PC-3 (cell line): ENCODE results near the gene ZNF701. TPM values are rescaled to one million over a fixed set of nuclear protein-coding genes. Genes with fewer than 3 reads are reported as not detected.
"Not testable (repeated sequence)": the region's sequence is repeated elsewhere in the genome, so short reads cannot be mapped to it uniquely, and the experiment has no call there.

Source experiments
- ATAC-seq: fragments of 200-7000 bp; cut with Tn5 transposase; 2 replicates; pipeline ENCODE4 v1.9.1; 2020; ENCODE audit warnings: mild to moderate bottlenecking, moderate library complexity
- BruUV-seq: library from RNA; stranded (reverse); fragments of 400-500 nt; replicated peaks from 2 replicates; lab custom pipeline; 2021; lab: Mats Ljungman, UMichigan
- CTCF ChIA-PET: fragments of 300-600 bp; sonication (Branson Sonifier 250); formaldehyde crosslinking; loops from one replicate; lab custom pipeline; 2022; ENCODE audit warnings: antibody characterized with exemption; lab: Charles Lee
- POLR2A ChIA-PET: fragments of 300-600 bp; sonication (Branson Sonifier 250); formaldehyde crosslinking; loops from one replicate; lab custom pipeline; 2022; ENCODE audit warnings: antibody characterized with exemption; ENCODE audit not compliant: unreplicated experiment; lab: Charles Lee
- DNase-seq: peaks from one replicate; pipeline ENCODE4 v3.0.0-alpha.2; 2015
- H2AFZ ChIP-seq: fragments of 300-600 bp; sonication (generic); 2 replicates; pipeline ENCODE4 v1.6.0; 2016; ENCODE audit warnings: antibody characterized with exemption, low read length
- H3F3A ChIP-seq: fragments of 300-600 bp; sonication (generic); one replicate; pipeline ENCODE4 v1.6.0; 2017; ENCODE audit warnings: antibody characterized with exemption, low read length, control low read depth, mild to moderate bottlenecking; ENCODE audit not compliant: unreplicated experiment
- H3K27ac ChIP-seq: fragments of 300-600 bp; sonication (generic); 2 replicates; pipeline ENCODE4 v1.5.1; 2016; ENCODE audit warnings: mild to moderate bottlenecking, low read length
- H3K27me3 ChIP-seq: fragments of 300-600 bp; sonication (generic); 2 replicates; pipeline ENCODE4 v1.6.1; 2016; ENCODE audit warnings: low read length, mixed read lengths
- H3K36me3 ChIP-seq: fragments of 300-600 bp; sonication (generic); 2 replicates; pipeline ENCODE4 v1.6.1; 2016; ENCODE audit warnings: low read depth, mixed run types, low read length, mixed read lengths
- H3K4me1 ChIP-seq: fragments of 300-600 bp; sonication (generic); 2 replicates; pipeline ENCODE4 v1.5.1; 2016; ENCODE audit warnings: low read length; ENCODE audit not compliant: insufficient read depth
- H3K4me2 ChIP-seq: fragments of 300-600 bp; sonication (generic); 2 replicates; pipeline ENCODE4 v1.6.0; 2016; ENCODE audit warnings: low read length
- H3K4me3 ChIP-seq: fragments of 300-600 bp; sonication (generic); 2 replicates; pipeline ENCODE4 v1.5.1; 2016; ENCODE audit warnings: mild to moderate bottlenecking, low read length, mixed read lengths
- H3K79me2 ChIP-seq: fragments of 300-600 bp; sonication (generic); 2 replicates; pipeline ENCODE4 v1.6.1; 2017; ENCODE audit warnings: low read length, mixed read lengths
- H3K9ac ChIP-seq: fragments of 300-600 bp; sonication (generic); 2 replicates; pipeline ENCODE4 v1.6.0; 2016; ENCODE audit warnings: mild to moderate bottlenecking, low read length
- H3K9me2 ChIP-seq: fragments of 300-600 bp; sonication (generic); replicated peaks from 2 replicates; pipeline ENCODE4 v1.6.1; 2016; ENCODE audit warnings: mixed run types, low read length, mixed read lengths
- H3K9me3 ChIP-seq: fragments of 300-600 bp; sonication (generic); 2 replicates; pipeline ENCODE4 v1.6.1; 2016; ENCODE audit warnings: low read length, mixed read lengths
- H4K20me1 ChIP-seq: fragments of 300-600 bp; sonication (generic); 2 replicates; pipeline ENCODE4 v1.6.1; 2016; ENCODE audit warnings: low read length, mixed read lengths
- EZH2 ChIP-seq: fragments of 300-600 bp; sonication (generic); IDR thresholded peaks from one replicate; pipeline ENCODE4 v1.6.1; 2017; ENCODE audit warnings: antibody characterized with exemption, mild to moderate bottlenecking, low read length; ENCODE audit not compliant: unreplicated experiment
- EZH2phosphoT487 ChIP-seq: fragments of 300-600 bp; sonication (generic); IDR thresholded peaks from 2 replicates; pipeline ENCODE4 v1.6.1; 2018; ENCODE audit warnings: mild to moderate bottlenecking, antibody characterized with exemption, low read length, borderline replicate concordance
- intact Hi-C: fragments of 100-400 bp; cut with micrococcal nuclease; formaldehyde crosslinking; loops from 2 replicates; pipeline ENCODE4 v1.9.0; 2023
- total RNA-seq: library from RNA; depleted of rRNA; stranded (reverse); fragments of >200 nt; gene quantifications from 2 replicates; pipeline ENCODE4 v1.2.3, GENCODE V29; 2014
- TF ChIP-seq, protein P1 (sequence below): fragments of 300-600 bp; sonication (generic); conservative IDR thresholded peaks from 2 replicates; pipeline ENCODE4 v1.5.1; 2017; ENCODE audit warnings: antibody characterized with exemption, low read depth, mild to moderate bottlenecking, low read length

The ZNF701 gene
- total RNA-seq, 1 experiment from 2014 or later, result 13.2 TPM

- POLR2A ChIA-PET, result no interaction called here
- no peak for ATAC-seq
Observed at GRCh38 chr19:52566121-52566520, 4.0 kb upstream of the ZNF701 start.

GRCh38 chr19:52566588-52566987, 3.5 kb upstream of the ZNF701 start:
- no peak overlapping the region for H3K9ac ChIP-seq
- peaks cover 9% of the 10 kb centered on the region; the same call in 1 of the 2 replicates for H3K79me2 ChIP-seq
- H2AFZ ChIP-seq, result no peak overlapping the region
- no peak overlapping the region for H3K4me2 ChIP-seq
- no peak for TF ChIP-seq EZH2phosphoT487
- TF ChIP-seq EZH2, result no peak
- TF ChIP-seq, protein P1, sequence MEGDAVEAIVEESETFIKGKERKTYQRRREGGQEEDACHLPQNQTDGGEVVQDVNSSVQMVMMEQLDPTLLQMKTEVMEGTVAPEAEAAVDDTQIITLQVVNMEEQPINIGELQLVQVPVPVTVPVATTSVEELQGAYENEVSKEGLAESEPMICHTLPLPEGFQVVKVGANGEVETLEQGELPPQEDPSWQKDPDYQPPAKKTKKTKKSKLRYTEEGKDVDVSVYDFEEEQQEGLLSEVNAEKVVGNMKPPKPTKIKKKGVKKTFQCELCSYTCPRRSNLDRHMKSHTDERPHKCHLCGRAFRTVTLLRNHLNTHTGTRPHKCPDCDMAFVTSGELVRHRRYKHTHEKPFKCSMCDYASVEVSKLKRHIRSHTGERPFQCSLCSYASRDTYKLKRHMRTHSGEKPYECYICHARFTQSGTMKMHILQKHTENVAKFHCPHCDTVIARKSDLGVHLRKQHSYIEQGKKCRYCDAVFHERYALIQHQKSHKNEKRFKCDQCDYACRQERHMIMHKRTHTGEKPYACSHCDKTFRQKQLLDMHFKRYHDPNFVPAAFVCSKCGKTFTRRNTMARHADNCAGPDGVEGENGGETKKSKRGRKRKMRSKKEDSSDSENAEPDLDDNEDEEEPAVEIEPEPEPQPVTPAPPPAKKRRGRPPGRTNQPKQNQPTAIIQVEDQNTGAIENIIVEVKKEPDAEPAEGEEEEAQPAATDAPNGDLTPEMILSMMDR, result no peak
- no peaks in the 10 kb centered on the region for H4K20me1 ChIP-seq
- H3K27ac ChIP-seq, result peak overlapping the region; percentile 56; the same call in 1 of the 2 replicates
- ATAC-seq (peak; percentile 67), DNase-seq (peak; percentile 92)
- intact Hi-C loops, result no loop called here
- ChIA-PET POLR2A (interaction anchor here (0.6 kb wide), 1 partner anchor 115 kb away, joined by 3 read pairs; no protein-coding TSS in a partner anchor), CTCF (interaction anchor here (0.8 kb wide), 1 partner anchor 40 kb away, joined by 7 read pairs; no protein-coding TSS in a partner anchor)
- no peak overlapping the region for H3K4me3 ChIP-seq
- peaks cover 6% of the 10 kb centered on the region for H3F3A ChIP-seq
- H3K36me3 ChIP-seq, result peaks cover 40% of the 10 kb centered on the region
- no peaks in the 10 kb centered on the region for H3K9me2 ChIP-seq
- peaks cover 11% of the 10 kb centered on the region for H3K4me1 ChIP-seq
- H3K9me3 ChIP-seq, result peaks cover 30% of the 10 kb centered on the region
- no TSS peak for BruUV-seq
- no peaks in the 10 kb centered on the region for H3K27me3 ChIP-seq

More at GRCh38 chr19:52566121-52566520, 4.0 kb upstream of the ZNF701 start:
- Histone ChIP-seq H2AFZ (no peak overlapping the region), H3K4me3 (no peak overlapping the region), H3K27ac (peak overlapping the region; percentile 26; the same call in 1 of the 2 replicates), H3K4me1 (peaks cover 11% of the 10 kb centered on the region), H3K9me3 (peaks cover 30% of the 10 kb centered on the region), H3K4me2 (no peak overlapping the region), H3K9ac (no peak overlapping the region), H3K9me2 (no peaks in the 10 kb centered on the region), H3K36me3 (peaks cover 44% of the 10 kb centered on the region), H3K79me2 (peaks cover 6% of the 10 kb centered on the region; the same call in 1 of the 2 replicates), H4K20me1 (no peaks in the 10 kb centered on the region), H3K27me3 (no peaks in the 10 kb centered on the region), H3F3A (peaks cover 6% of the 10 kb centered on the region)
- BruUV-seq, result no TSS peak
- TF ChIP-seq EZH2phosphoT487 (no peak), EZH2 (no peak)
- TF ChIP-seq, protein P1, result no peak
- no peak for DNase-seq
- CTCF ChIA-PET, result interaction anchor here (0.8 kb wide), 1 partner anchor 39 kb away, joined by 7 read pairs; no protein-coding TSS in a partner anchor
- intact Hi-C loops, result no loop called here

- no TSS peak for BruUV-seq
- DNase-seq, result no peak
- peaks cover 6% of the 10 kb centered on the region for H3F3A ChIP-seq
- H3K36me3 ChIP-seq, result peaks cover 35% of the 10 kb centered on the region
- ChIA-PET POLR2A (no interaction called here), CTCF (no interaction called here)
- H3K27ac ChIP-seq, result no peak overlapping the region
- H3K9me3 ChIP-seq, result peaks cover 24% of the 10 kb centered on the region
- peaks cover 10% of the 10 kb centered on the region; the same call in 1 of the 2 replicates for H3K79me2 ChIP-seq
- ATAC-seq, result no peak
- H4K20me1 ChIP-seq, result no peaks in the 10 kb centered on the region
- no peak for TF ChIP-seq EZH2
- TF ChIP-seq, protein P1, result no peak
- TF ChIP-seq EZH2phosphoT487, result no peak
- H3K4me2 ChIP-seq, result no peak overlapping the region
- H2AFZ ChIP-seq, result no peak overlapping the region
- H3K9me2 ChIP-seq, result no peaks in the 10 kb centered on the region
- H3K4me3 ChIP-seq, result no peak overlapping the region
- H3K27me3 ChIP-seq, result no peaks in the 10 kb centered on the region
- H3K4me1 ChIP-seq, result peaks cover 11% of the 10 kb centered on the region
- H3K9ac ChIP-seq, result no peak overlapping the region
- intact Hi-C loops, result no loop called here
Observed at GRCh38 chr19:52567921-52568320, 2.2 kb upstream of the ZNF701 start.

GRCh38 chr19:52569638-52569999, 468 bp upstream of the ZNF701 start:
- peak overlapping the region; percentile 84; the same call in 1 of the 2 replicates for H3K4me3 ChIP-seq
- H3K9me2 ChIP-seq, POLR2A ChIA-PET, H3K27me3 ChIP-seq, CTCF ChIA-PET, H3K9ac ChIP-seq, H4K20me1 ChIP-seq, H3F3A ChIP-seq, intact Hi-C loops, H3K9me3 ChIP-seq: not testable (repeated sequence)
- peak overlapping the region; percentile 66 for H2AFZ ChIP-seq
- peak; percentile 21 for DNase-seq
- peaks cover 11% of the 10 kb centered on the region for H3K4me1 ChIP-seq
- H3K4me2 ChIP-seq, result peak overlapping the region; percentile 86
- H3K79me2 ChIP-seq, result 0 out of 2 replicates have a peak, but pooled peaks cover 10% of the 10 kb centered on the region
- H3K27ac ChIP-seq, result peak overlapping the region; percentile 17; the same call in 1 of the 2 replicates
- peaks cover 34% of the 10 kb centered on the region for H3K36me3 ChIP-seq
- BruUV-seq, result TSS peak; percentile 98
- ATAC-seq, result peak; percentile 48
